WTC11 (cell line): Measurements from ENCODE around the gene TXNRD2. TPM values are rescaled to one million over a fixed set of nuclear protein-coding genes. Genes with fewer than 3 reads are reported as not detected.

Experiments
- ATAC-seq: fragments of 200-7000 bp; cut with Tn5 transposase; 2 replicates; pipeline ENCODE4 v1.10.0; 2021; ENCODE audit warnings: mild to moderate bottlenecking, moderate library complexity
- CTCF ChIA-PET: fragments of 300-600 bp; sonication (Branson Sonifier 250); formaldehyde crosslinking; loops from one replicate; lab custom pipeline; 2021; ENCODE audit warnings: antibody characterized with exemption; lab: Charles Lee
- POLR2A ChIA-PET: fragments of 350-600 bp; sonication (Branson Sonifier 250); formaldehyde crosslinking; loops from one replicate; lab custom pipeline; 2021; ENCODE audit warnings: antibody characterized with exemption; lab: Charles Lee
- DNase-seq: peaks from one replicate; pipeline ENCODE4 v3.0.0; 2021; ENCODE audit warnings: low spot score
- H3K27ac Mint-ChIP-seq: 2 replicates; pipeline ENCODE4 v1.8.0; 2021; ENCODE audit warnings: mixed read lengths
- H3K27me3 Mint-ChIP-seq: 2 replicates; pipeline ENCODE4 v1.8.0; 2021; ENCODE audit warnings: low read depth, mild to moderate bottlenecking, moderate library complexity, mixed read lengths
- H3K36me3 Mint-ChIP-seq: 2 replicates; pipeline ENCODE4 v1.8.0; 2021; ENCODE audit warnings: mixed read lengths
- H3K4me1 Mint-ChIP-seq: 2 replicates; pipeline ENCODE4 v1.8.0; 2022; ENCODE audit warnings: mixed read lengths
- H3K4me3 Mint-ChIP-seq: 2 replicates; pipeline ENCODE4 v1.8.0; 2021; ENCODE audit warnings: mild to moderate bottlenecking, moderate library complexity, mixed read lengths
- H3K9me3 Mint-ChIP-seq: 2 replicates; pipeline ENCODE4 v1.8.0; 2021; ENCODE audit warnings: mixed read lengths
- AR ChIP-seq: fragments of 250-450 bp; sonication (Bioruptor Pico); IDR thresholded peaks from 2 replicates; pipeline ENCODE4 v1.9.0; 2021; ENCODE audit warnings: mild to moderate bottlenecking
- E2F4 ChIP-seq: sonication (generic); formaldehyde crosslinking; IDR thresholded peaks from 2 replicates; pipeline ENCODE4 v1.8.1; 2022; ENCODE audit warnings: low read depth, mild to moderate bottlenecking, moderate library complexity, missing genetic modification reagents, borderline replicate concordance
- E2F5 ChIP-seq: sonication (generic); formaldehyde crosslinking; IDR thresholded peaks from 2 replicates; pipeline ENCODE4 v1.8.1; 2022; ENCODE audit warnings: mild to moderate bottlenecking, moderate library complexity, missing genetic modification reagents
- ELF4 ChIP-seq: sonication (generic); formaldehyde crosslinking; IDR thresholded peaks from 2 replicates; pipeline ENCODE4 v1.8.1; 2022; ENCODE audit warnings: low read depth, mild to moderate bottlenecking, moderate library complexity, missing genetic modification reagents
- FOXP4 ChIP-seq: sonication (generic); formaldehyde crosslinking; IDR thresholded peaks from 2 replicates; pipeline ENCODE4 v1.8.0; 2022; ENCODE audit warnings: mild to moderate bottlenecking, missing genetic modification reagents
- HMGXB4 ChIP-seq: sonication (generic); formaldehyde crosslinking; IDR thresholded peaks from 2 replicates; pipeline ENCODE4 v1.8.1; 2023; ENCODE audit warnings: mild to moderate bottlenecking, moderate library complexity, missing genetic modification reagents
- MLX ChIP-seq: sonication (generic); formaldehyde crosslinking; IDR thresholded peaks from 2 replicates; pipeline ENCODE4 v1.8.1; 2023; ENCODE audit warnings: mild to moderate bottlenecking, missing genetic modification reagents, moderate library complexity
- MXD4 ChIP-seq: fragments of 250-450 bp; sonication (Bioruptor Pico); IDR thresholded peaks from 2 replicates; pipeline ENCODE4 v1.8.0; 2021; ENCODE audit warnings: mild to moderate bottlenecking, moderate library complexity, borderline replicate concordance
- NFE2L1 ChIP-seq: sonication (generic); formaldehyde crosslinking; IDR thresholded peaks from 2 replicates; pipeline ENCODE4 v1.8.1; 2023; ENCODE audit warnings: missing genetic modification reagents
- NR1H2 ChIP-seq: sonication (generic); formaldehyde crosslinking; IDR thresholded peaks from 2 replicates; pipeline ENCODE4 v1.9.0; 2021; ENCODE audit warnings: mild to moderate bottlenecking, moderate library complexity, missing genetic modification reagents
- PRRX2 ChIP-seq: fragments of 250-450 bp; sonication (Bioruptor Pico); IDR thresholded peaks from 2 replicates; pipeline ENCODE4 v1.8.0; 2021; ENCODE audit warnings: mild to moderate bottlenecking
- TEAD4 ChIP-seq: sonication (generic); formaldehyde crosslinking; IDR thresholded peaks from 2 replicates; pipeline ENCODE4 v1.8.0; 2022; ENCODE audit warnings: mild to moderate bottlenecking, missing genetic modification reagents
- ZBTB21 ChIP-seq: sonication (generic); formaldehyde crosslinking; IDR thresholded peaks from 2 replicates; pipeline ENCODE4 v1.8.1; 2023; ENCODE audit warnings: mild to moderate bottlenecking, missing genetic modification reagents, borderline replicate concordance
- ZNF219 ChIP-seq: sonication (generic); formaldehyde crosslinking; IDR thresholded peaks from 2 replicates; pipeline ENCODE4 v1.8.0; 2023; ENCODE audit warnings: missing genetic modification reagents, mild to moderate bottlenecking, borderline replicate concordance
- ZNF317 ChIP-seq: sonication (generic); formaldehyde crosslinking; IDR thresholded peaks from 2 replicates; pipeline ENCODE4 v1.8.1; 2023; ENCODE audit warnings: low read depth, mild to moderate bottlenecking, moderate library complexity, missing genetic modification reagents, borderline replicate concordance
- ZNF396 ChIP-seq: fragments of 250-450 bp; sonication (Bioruptor Pico); IDR thresholded peaks from 2 replicates; pipeline ENCODE4 v1.8.0; 2021; ENCODE audit warnings: mild to moderate bottlenecking, moderate library complexity, borderline replicate concordance
- ZNF423 ChIP-seq: fragments of 250-450 bp; sonication (Bioruptor Pico); IDR thresholded peaks from 2 replicates; pipeline ENCODE4 v2.1.2; 2022; ENCODE audit warnings: mild to moderate bottlenecking, moderate library complexity
- total RNA-seq: library from RNA; stranded (reverse); gene quantifications from 3 replicates; pipeline ENCODE4 v1.2.3, GENCODE V29; 2021

TXNRD2 gene
- total RNA-seq, 1 experiment from 2014 or later: 15.9 TPM

- no peaks in the 10 kb centered on the region for H3K9me3 Mint-ChIP-seq
- no peaks in the 10 kb centered on the region for H3K36me3 Mint-ChIP-seq
- POLR2A ChIA-PET: no interaction called here
- H3K27me3 Mint-ChIP-seq: no peaks in the 10 kb centered on the region; the same call in 1 of the 2 replicates
- H3K4me1 Mint-ChIP-seq: peaks cover 19% of the 10 kb centered on the region
- TF ChIP-seq ZBTB21: no peak
- TF ChIP-seq FOXP4: no peak
- TF ChIP-seq MLX (CRISPR knock-in tag): no peak
- no peak for TF ChIP-seq HMGXB4 (CRISPR knock-in tag)
- no peak for TF ChIP-seq PRRX2 (CRISPR knock-in tag)
- no peak for TF ChIP-seq E2F4
- no peak for TF ChIP-seq NR1H2 (CRISPR knock-in tag)
- no peak for TF ChIP-seq E2F5 (CRISPR knock-in tag)
- no peak for TF ChIP-seq TEAD4
- no peak for TF ChIP-seq AR (CRISPR knock-in tag)
- no peak for TF ChIP-seq ZNF423
- H3K27ac Mint-ChIP-seq: no peak overlapping the region
- ATAC-seq (no peak), DNase-seq (peak; percentile 8)
- H3K4me3 Mint-ChIP-seq: no peak overlapping the region
- CTCF ChIA-PET: interaction anchor here (0.6 kb wide), 1 partner anchor 80 kb away, joined by 4 read pairs; no protein-coding TSS in a partner anchor
Measured at GRCh38 chr22:19876314-19876940, 65.2 kb downstream of the TXNRD2 start.

- Mint-ChIP-seq H3K36me3 (no peaks in the 10 kb centered on the region), H3K27ac (no peak overlapping the region), H3K4me3 (no peak overlapping the region), H3K27me3 (no peaks in the 10 kb centered on the region), H3K9me3 (no peaks in the 10 kb centered on the region), H3K4me1 (peaks cover 12% of the 10 kb centered on the region)
- ATAC-seq: no peak
- ChIA-PET CTCF (interaction anchor here (1.3 kb wide), 1 partner anchor 196 kb away, joined by 4 read pairs; no protein-coding TSS in a partner anchor), POLR2A (no interaction called here)
- no peak for TF ChIP-seq ZNF396
- TF ChIP-seq ELF4: no peak
- TF ChIP-seq MXD4: no peak
- no peak for TF ChIP-seq MLX (CRISPR knock-in tag)
- no peak for TF ChIP-seq ZNF423
- no peak for TF ChIP-seq NFE2L1 (CRISPR knock-in tag)
- no peak for TF ChIP-seq ZNF317 (CRISPR knock-in tag)
- no peak for TF ChIP-seq ZNF219
- peak; percentile 7 for DNase-seq
Measured at GRCh38 chr22:19875531-19876313, 65.9 kb downstream of the TXNRD2 start.
